ENCODE measurements around the gene CDC37. TPM values are rescaled to one million over a fixed set of nuclear protein-coding genes. Genes with fewer than 3 reads are reported as not detected.
"Not testable (repeated sequence)": the region's sequence is repeated elsewhere in the genome, so short reads cannot be mapped to it uniquely, and the experiment has no call there.

CDC37 gene
- total and polyA plus RNA-seq, 5 donors from 2014 or later = 53.4 to 229 (median 64.6) TPM

GRCh38 chr19:10399340-10399739, 4.0 kb downstream of the CDC37 start:
- DNase-seq; H3K9me3 ChIP-seq (ENCODE audit: control insufficient read depth in 2 of 2, low read length in 2 of 2); H3K4me3 ChIP-seq (ENCODE audit: low read depth, low read length); H3K27ac ChIP-seq (ENCODE audit: insufficient read depth, low read length, poor library complexity, severe bottlenecking); H3K27me3 Mint-ChIP-seq; H3K9me3 Mint-ChIP-seq; ATAC-seq (ENCODE audit: low read depth in 2 of 2); H3K27me3 ChIP-seq (ENCODE audit: control insufficient read depth, insufficient read depth, low read length): not testable (repeated sequence)
- Mint-ChIP-seq H3K27ac (peak overlapping the region in 1 of 3 donors; percentile 26), H3K4me1 (peaks cover 5 to 58% (median 30%) of the 10 kb centered on the region in 4 donors), H3K4me3 (peak overlapping the region in 1 of 4 donors; percentile 66), H3K36me3 (peaks cover 11% of the 10 kb centered on the region)
- H3K4me1 ChIP-seq (ENCODE audit: control insufficient read depth, insufficient read depth, low read length, poor library complexity, severe bottlenecking) = peaks cover 32% of the 10 kb centered on the region
- H3K36me3 ChIP-seq (ENCODE audit: control insufficient read depth, insufficient read depth, low read length) = peaks cover 15% of the 10 kb centered on the region

- Histone ChIP-seq H3K27ac (ENCODE audit: insufficient read depth, low read length, poor library complexity, severe bottlenecking) (no peak overlapping the region), H3K27me3 (ENCODE audit: control insufficient read depth, insufficient read depth, low read length) (no peaks in the 10 kb centered on the region), H3K4me1 (ENCODE audit: control insufficient read depth, insufficient read depth, low read length, poor library complexity, severe bottlenecking) (peaks cover 27% of the 10 kb centered on the region), H3K36me3 (ENCODE audit: control insufficient read depth, insufficient read depth, low read length) (peaks cover 20% of the 10 kb centered on the region), H3K4me3 (ENCODE audit: low read depth, low read length) (no peak overlapping the region), H3K9me3 (ENCODE audit: control insufficient read depth in 2 of 2, low read length in 2 of 2) (no peaks in the 10 kb centered on the region)
- no peak for ATAC-seq (ENCODE audit: low read depth in 2 of 2)
- H3K27ac Mint-ChIP-seq = peak overlapping the region in 1 of 3 donors; percentile 52
- peaks cover 8% of the 10 kb centered on the region for H3K27me3 Mint-ChIP-seq
- H3K4me1 Mint-ChIP-seq = peaks cover 5 to 54% (median 27%) of the 10 kb centered on the region in 4 donors
- peak overlapping the region in 1 of 4 donors; percentile 40 for H3K4me3 Mint-ChIP-seq
- peaks cover 11% of the 10 kb centered on the region for H3K36me3 Mint-ChIP-seq
- H3K9me3 Mint-ChIP-seq = no peaks in the 10 kb centered on the region
- no peak for DNase-seq
Measured at GRCh38 chr19:10398819-10399218, 4.5 kb downstream of the CDC37 start.

GRCh38 chr19:10395917-10396316, 7.4 kb downstream of the CDC37 start:
- DNase-seq (no peak), ATAC-seq (ENCODE audit: low read depth in 2 of 2) (no peak)
- no peak overlapping the region for H3K4me3 ChIP-seq (ENCODE audit: low read depth, low read length)
- Mint-ChIP-seq H3K27ac (no peak overlapping the region), H3K9me3 (peaks cover 0 to 1% (median 0%) of the 10 kb centered on the region in 7 donors), H3K4me3 (no peak overlapping the region), H3K4me1 (peaks cover 0 to 28% (median 8%) of the 10 kb centered on the region in 4 donors), H3K27me3 (no peaks in the 10 kb centered on the region), H3K36me3 (peaks cover 16% of the 10 kb centered on the region)
- no peak overlapping the region for H3K27ac ChIP-seq (ENCODE audit: insufficient read depth, low read length, poor library complexity, severe bottlenecking)
- peaks cover 1% of the 10 kb centered on the region for H3K4me1 ChIP-seq (ENCODE audit: control insufficient read depth, insufficient read depth, low read length, poor library complexity, severe bottlenecking)
- H3K36me3 ChIP-seq (ENCODE audit: control insufficient read depth, insufficient read depth, low read length) = peaks cover 42% of the 10 kb centered on the region
- no peaks in the 10 kb centered on the region for H3K27me3 ChIP-seq (ENCODE audit: control insufficient read depth, insufficient read depth, low read length)
- H3K9me3 ChIP-seq (ENCODE audit: control insufficient read depth in 2 of 2, low read length in 2 of 2) = no peaks in the 10 kb centered on the region

GRCh38 chr19:10395436-10395835, 7.9 kb downstream of the CDC37 start:
- DNase-seq (no peak), ATAC-seq (ENCODE audit: low read depth in 2 of 2) (no peak)
- Mint-ChIP-seq H3K36me3 (peaks cover 20% of the 10 kb centered on the region), H3K27me3 (no peaks in the 10 kb centered on the region), H3K27ac (no peak overlapping the region), H3K4me3 (no peak overlapping the region), H3K4me1 (peaks cover 0 to 25% (median 7%) of the 10 kb centered on the region in 4 donors), H3K9me3 (peaks cover 0 to 2% (median 0%) of the 10 kb centered on the region in 7 donors)
- peaks cover 45% of the 10 kb centered on the region for H3K36me3 ChIP-seq (ENCODE audit: control insufficient read depth, insufficient read depth, low read length)
- H3K27ac ChIP-seq (ENCODE audit: insufficient read depth, low read length, poor library complexity, severe bottlenecking) = no peak overlapping the region
- H3K4me1 ChIP-seq (ENCODE audit: control insufficient read depth, insufficient read depth, low read length, poor library complexity, severe bottlenecking) = no peaks in the 10 kb centered on the region
- no peak overlapping the region for H3K4me3 ChIP-seq (ENCODE audit: low read depth, low read length)
- no peaks in the 10 kb centered on the region for H3K9me3 ChIP-seq (ENCODE audit: control insufficient read depth in 2 of 2, low read length in 2 of 2)
- no peaks in the 10 kb centered on the region for H3K27me3 ChIP-seq (ENCODE audit: control insufficient read depth, insufficient read depth, low read length)

- Mint-ChIP-seq H3K36me3 (peaks cover 20% of the 10 kb centered on the region), H3K4me3 (no peak overlapping the region), H3K9me3 (peaks cover 0 to 2% (median 0%) of the 10 kb centered on the region in 7 donors), H3K27me3 (no peaks in the 10 kb centered on the region), H3K4me1 (peaks cover 0 to 20% (median 5%) of the 10 kb centered on the region in 4 donors), H3K27ac (no peak overlapping the region)
- ATAC-seq (ENCODE audit: low read depth in 2 of 2) (no peak), DNase-seq (no peak)
- H3K27me3 ChIP-seq (ENCODE audit: control insufficient read depth, insufficient read depth, low read length) = no peaks in the 10 kb centered on the region
- H3K27ac ChIP-seq (ENCODE audit: insufficient read depth, low read length, poor library complexity, severe bottlenecking) = no peak overlapping the region
- no peaks in the 10 kb centered on the region for H3K4me1 ChIP-seq (ENCODE audit: control insufficient read depth, insufficient read depth, low read length, poor library complexity, severe bottlenecking)
- no peaks in the 10 kb centered on the region for H3K9me3 ChIP-seq (ENCODE audit: control insufficient read depth in 2 of 2, low read length in 2 of 2)
- peaks cover 45% of the 10 kb centered on the region for H3K36me3 ChIP-seq (ENCODE audit: control insufficient read depth, insufficient read depth, low read length)
- H3K4me3 ChIP-seq (ENCODE audit: low read depth, low read length) = no peak overlapping the region
Measured at GRCh38 chr19:10395003-10395402, 8.3 kb downstream of the CDC37 start.

GRCh38 chr19:10393137-10393536, 10.2 kb downstream of the CDC37 start:
- peaks cover 6% of the 10 kb centered on the region for H3K4me1 ChIP-seq (ENCODE audit: control insufficient read depth, insufficient read depth, low read length, poor library complexity, severe bottlenecking)
- Mint-ChIP-seq H3K4me3 (no peak overlapping the region), H3K27ac (no peak overlapping the region), H3K36me3 (peaks cover 15% of the 10 kb centered on the region), H3K4me1 (peaks cover 2 to 16% (median 5%) of the 10 kb centered on the region in 4 donors), H3K9me3 (peaks cover 0 to 2% (median 0%) of the 10 kb centered on the region in 7 donors), H3K27me3 (no peaks in the 10 kb centered on the region)
- DNase-seq (no peak), ATAC-seq (ENCODE audit: low read depth in 2 of 2) (no peak)
- H3K36me3 ChIP-seq (ENCODE audit: control insufficient read depth, insufficient read depth, low read length) = peaks cover 40% of the 10 kb centered on the region
- no peak overlapping the region for H3K27ac ChIP-seq (ENCODE audit: insufficient read depth, low read length, poor library complexity, severe bottlenecking)
- H3K4me3 ChIP-seq (ENCODE audit: low read depth, low read length) = no peak overlapping the region
- no peaks in the 10 kb centered on the region for H3K27me3 ChIP-seq (ENCODE audit: control insufficient read depth, insufficient read depth, low read length)
- no peaks in the 10 kb centered on the region for H3K9me3 ChIP-seq (ENCODE audit: control insufficient read depth in 2 of 2, low read length in 2 of 2)

- Histone ChIP-seq H3K36me3 (ENCODE audit: control insufficient read depth, insufficient read depth, low read length) (peaks cover 38% of the 10 kb centered on the region), H3K27ac (ENCODE audit: insufficient read depth, low read length, poor library complexity, severe bottlenecking) (no peak overlapping the region), H3K4me3 (ENCODE audit: low read depth, low read length) (no peak overlapping the region), H3K27me3 (ENCODE audit: control insufficient read depth, insufficient read depth, low read length) (no peaks in the 10 kb centered on the region), H3K9me3 (ENCODE audit: control insufficient read depth in 2 of 2, low read length in 2 of 2) (no peaks in the 10 kb centered on the region), H3K4me1 (ENCODE audit: control insufficient read depth, insufficient read depth, low read length, poor library complexity, severe bottlenecking) (peaks cover 6% of the 10 kb centered on the region)
- DNase-seq (no peak), ATAC-seq (ENCODE audit: low read depth in 2 of 2) (no peak)
- H3K27me3 Mint-ChIP-seq = no peaks in the 10 kb centered on the region
- peak overlapping the region in 1 of 3 donors; percentile 15 for H3K27ac Mint-ChIP-seq
- H3K4me3 Mint-ChIP-seq = no peak overlapping the region
- peaks cover 15% of the 10 kb centered on the region for H3K36me3 Mint-ChIP-seq
- H3K9me3 Mint-ChIP-seq = peaks cover 0 to 2% (median 0%) of the 10 kb centered on the region in 7 donors
- H3K4me1 Mint-ChIP-seq = peaks cover 0 to 9% (median 4%) of the 10 kb centered on the region in 4 donors
Measured at GRCh38 chr19:10392120-10392519, 11.2 kb downstream of the CDC37 start.

- H3K4me1 ChIP-seq (ENCODE audit: control insufficient read depth, insufficient read depth, low read length, poor library complexity, severe bottlenecking) = peaks cover 6% of the 10 kb centered on the region
- no peaks in the 10 kb centered on the region for H3K27me3 Mint-ChIP-seq
Measured at GRCh38 chr19:10390652-10391286, 12.6 kb downstream of the CDC37 start.

More at GRCh38 chr19:10390652-10391286, 12.6 kb downstream of the CDC37 start:
- Mint-ChIP-seq H3K4me1 (peaks cover 0 to 7% (median 4%) of the 10 kb centered on the region in 4 donors), H3K9me3 (peaks cover 0 to 2% (median 0%) of the 10 kb centered on the region in 7 donors), H3K4me3 (peak overlapping the region in 1 of 4 donors; percentile 35), H3K36me3 (peaks cover 8% of the 10 kb centered on the region), H3K27ac (peak overlapping the region; percentile 26 to 88 (median 63))
- no peak overlapping the region for H3K27ac ChIP-seq (ENCODE audit: insufficient read depth, low read length, poor library complexity, severe bottlenecking)
- no peak overlapping the region for H3K4me3 ChIP-seq (ENCODE audit: low read depth, low read length)
- no peaks in the 10 kb centered on the region for H3K27me3 ChIP-seq (ENCODE audit: control insufficient read depth, insufficient read depth, low read length)
- DNase-seq = peak in 2 of 3 donors; percentile 58 to 79
- no peaks in the 10 kb centered on the region for H3K9me3 ChIP-seq (ENCODE audit: control insufficient read depth in 2 of 2, low read length in 2 of 2)
- peaks cover 38% of the 10 kb centered on the region for H3K36me3 ChIP-seq (ENCODE audit: control insufficient read depth, insufficient read depth, low read length)
- peak; percentile 46 to 61 for ATAC-seq (ENCODE audit: low read depth in 2 of 2)

All from CD4-positive, CD25-positive, alpha-beta regulatory T cell (primary cell).